HEK293 (cell line): Measurements from ENCODE around the gene TIAM1.

Experiments
- CTCF ChIA-PET: fragments of 350-600 bp; formaldehyde crosslinking; extraction: SDS; loops from one replicate; lab custom pipeline; 2021; ENCODE audit warnings: antibody characterized with exemption; lab: Yijun Ruan, JAX
- POLR2A ChIA-PET: fragments of 300-600 bp; formaldehyde crosslinking; extraction: SDS; loops from one replicate; lab custom pipeline; 2020; ENCODE audit warnings: antibody characterized with exemption, inconsistent platforms; lab: Yijun Ruan, JAX
- H3K27ac ChIP-seq: fragments of 200-500 bp; sonication (Bioruptor generic); 2 replicates; pipeline ENCODE4 v1.5.1; 2014; ENCODE audit warnings: low read depth, low read length, control low read depth, inconsistent platforms; ENCODE audit errors: extremely low read depth
- H3K36me3 ChIP-seq, 2 experiments: fragments of 200-500 bp in 1 of 2; sonication (Bioruptor generic) in 1 of 2; 1 replicate in 1 of 2; 2 replicates in 1 of 2; pipeline ENCODE4 v1.5.1; 2014 to 2017; ENCODE audit warnings: inconsistent platforms in 2 of 2, low read length in 2 of 2; ENCODE audit not compliant: control insufficient read depth in 2 of 2, insufficient read depth in 1 of 2
- H3K4me1 ChIP-seq: fragments of 200-500 bp; sonication (Bioruptor generic); 2 replicates; pipeline ENCODE4 v1.5.1; 2014; ENCODE audit warnings: mild to moderate bottlenecking, low read length, inconsistent platforms; ENCODE audit not compliant: control insufficient read depth, insufficient read depth
- H3K4me3 ChIP-seq: 2 replicates; pipeline ENCODE4 v1.5.1; 2011; ENCODE audit warnings: low read depth, mild to moderate bottlenecking, control low read depth, low read length, moderate library complexity
- H3K9me3 ChIP-seq: fragments of 200-500 bp; sonication (Bioruptor generic); 2 replicates; pipeline ENCODE4 v1.5.1; 2014; ENCODE audit warnings: low read depth, low read length, inconsistent platforms; ENCODE audit not compliant: control insufficient read depth, insufficient read depth
- AEBP2 ChIP-seq: fragments of 450-650 bp; formaldehyde crosslinking; IDR thresholded peaks from 2 replicates; pipeline ENCODE4 v1.5.1; 2016; ENCODE audit warnings: missing biosample characterization, missing genetic modification characterization, borderline replicate concordance
- CTCF ChIP-seq: fragments of 450-650 bp; formaldehyde crosslinking; IDR thresholded peaks from 2 replicates; pipeline ENCODE4 v1.5.1; 2016; ENCODE audit warnings: missing biosample characterization, missing genetic modification characterization
- GLIS1 ChIP-seq: fragments of 450-650 bp; formaldehyde crosslinking; IDR thresholded peaks from 2 replicates; pipeline ENCODE4 v1.5.1; 2016; ENCODE audit warnings: missing biosample characterization, missing genetic modification characterization
- KLF7 ChIP-seq: fragments of 450-650 bp; formaldehyde crosslinking; IDR thresholded peaks from 2 replicates; pipeline ENCODE4 v1.5.1; 2016; ENCODE audit warnings: missing biosample characterization, missing genetic modification characterization, borderline replicate concordance
- KLF8 ChIP-seq: fragments of 450-650 bp; formaldehyde crosslinking; IDR thresholded peaks from 2 replicates; pipeline ENCODE4 v1.5.1; 2016; ENCODE audit warnings: missing biosample characterization, missing genetic modification characterization
- REPIN1 ChIP-seq: fragments of 450-650 bp; formaldehyde crosslinking; IDR thresholded peaks from 2 replicates; pipeline ENCODE4 v1.5.1; 2017; ENCODE audit warnings: missing biosample characterization, missing genetic modification characterization, low read depth
- SP7 ChIP-seq: fragments of 450-650 bp; formaldehyde crosslinking; IDR thresholded peaks from 2 replicates; pipeline ENCODE4 v1.5.1; 2016; ENCODE audit warnings: missing biosample characterization, missing genetic modification characterization
- ZFP3 ChIP-seq: fragments of 450-650 bp; formaldehyde crosslinking; IDR thresholded peaks from 2 replicates; pipeline ENCODE4 v1.5.1; 2016; ENCODE audit warnings: low read depth, missing biosample characterization, missing genetic modification characterization
- ZFP69B ChIP-seq: fragments of 450-650 bp; formaldehyde crosslinking; IDR thresholded peaks from 2 replicates; pipeline ENCODE4 v1.5.1; 2016; ENCODE audit warnings: missing biosample characterization, missing genetic modification characterization
- ZIC2 ChIP-seq: fragments of 450-650 bp; formaldehyde crosslinking; IDR thresholded peaks from 2 replicates; pipeline ENCODE4 v1.5.1; 2016; ENCODE audit warnings: missing biosample characterization, missing genetic modification characterization
- ZNF184 ChIP-seq: fragments of 450-650 bp; IDR thresholded peaks from 2 replicates; pipeline ENCODE4 v1.5.1; 2018; ENCODE audit warnings: missing biosample characterization, mild to moderate bottlenecking, missing genetic modification characterization
- ZNF2 ChIP-seq: fragments of 450-650 bp; formaldehyde crosslinking; IDR thresholded peaks from 2 replicates; pipeline ENCODE4 v1.5.1; 2016; ENCODE audit warnings: missing biosample characterization, missing genetic modification characterization
- ZNF24 ChIP-seq: fragments of 450-650 bp; formaldehyde crosslinking; IDR thresholded peaks from 2 replicates; pipeline ENCODE4 v1.5.1; 2016; ENCODE audit warnings: missing biosample characterization, missing genetic modification characterization
- ZNF426 ChIP-seq: fragments of 450-650 bp; formaldehyde crosslinking; IDR thresholded peaks from 2 replicates; pipeline ENCODE4 v1.5.1; 2017; ENCODE audit warnings: missing biosample characterization, missing genetic modification characterization, mild to moderate bottlenecking, inconsistent platforms, moderate library complexity
- ZNF473 ChIP-seq: fragments of 450-650 bp; formaldehyde crosslinking; IDR thresholded peaks from 2 replicates; pipeline ENCODE4 v1.5.1; 2017; ENCODE audit warnings: missing biosample characterization, missing genetic modification characterization
- ZNF510 ChIP-seq: fragments of 450-650 bp; formaldehyde crosslinking; IDR thresholded peaks from 2 replicates; pipeline ENCODE4 v1.5.1; 2018; ENCODE audit warnings: mild to moderate bottlenecking, missing genetic modification characterization, missing biosample characterization; ENCODE audit not compliant: insufficient replicate concordance
- ZNF548 ChIP-seq: fragments of 450-650 bp; formaldehyde crosslinking; IDR thresholded peaks from 2 replicates; pipeline ENCODE4 v1.5.1; 2016; ENCODE audit warnings: missing biosample characterization, missing genetic modification characterization
- ZNF555 ChIP-seq: fragments of 450-650 bp; formaldehyde crosslinking; conservative IDR thresholded peaks from 2 replicates; pipeline ENCODE4 v1.5.1; 2017; ENCODE audit warnings: missing biosample characterization, mild to moderate bottlenecking, missing genetic modification characterization, inconsistent platforms
- ZNF623 ChIP-seq: fragments of 450-650 bp; formaldehyde crosslinking; IDR thresholded peaks from 2 replicates; pipeline ENCODE4 v1.5.1; 2016; ENCODE audit warnings: missing biosample characterization, missing genetic modification characterization
- ZNF660 ChIP-seq: fragments of 450-650 bp; IDR thresholded peaks from 2 replicates; pipeline ENCODE4 v1.5.1; 2018; ENCODE audit warnings: missing biosample characterization, mild to moderate bottlenecking, missing genetic modification characterization
- ZNF664 ChIP-seq: fragments of 450-650 bp; formaldehyde crosslinking; IDR thresholded peaks from 2 replicates; pipeline ENCODE4 v1.5.1; 2016; ENCODE audit warnings: missing biosample characterization, missing genetic modification characterization
- ZNF670 ChIP-seq: fragments of 450-650 bp; formaldehyde crosslinking; IDR thresholded peaks from 2 replicates; pipeline ENCODE4 v1.5.1; 2016; ENCODE audit warnings: missing biosample characterization, missing genetic modification characterization, low read depth
- ZNF707 ChIP-seq: fragments of 450-650 bp; formaldehyde crosslinking; IDR thresholded peaks from 2 replicates; pipeline ENCODE4 v1.5.1; 2016; ENCODE audit warnings: missing biosample characterization, missing genetic modification characterization
- ZNF785 ChIP-seq: fragments of 450-650 bp; formaldehyde crosslinking; IDR thresholded peaks from 2 replicates; pipeline ENCODE4 v1.5.1; 2016; ENCODE audit warnings: missing biosample characterization, missing genetic modification characterization
- ZNF791 ChIP-seq: fragments of 450-650 bp; formaldehyde crosslinking; IDR thresholded peaks from 2 replicates; pipeline ENCODE4 v1.5.1; 2016; ENCODE audit warnings: missing biosample characterization, missing genetic modification characterization
- ZSCAN23 ChIP-seq: fragments of 450-650 bp; formaldehyde crosslinking; IDR thresholded peaks from 2 replicates; pipeline ENCODE4 v1.5.1; 2016; ENCODE audit warnings: missing biosample characterization, missing genetic modification characterization
- TF ChIP-seq, protein P1 (sequence below): fragments of 450-650 bp; formaldehyde crosslinking; IDR thresholded peaks from 2 replicates; pipeline ENCODE4 v1.5.1; 2016; ENCODE audit warnings: missing biosample characterization, missing genetic modification characterization
- TF ChIP-seq, protein P2 (sequence below): fragments of 450-650 bp; formaldehyde crosslinking; IDR thresholded peaks from 2 replicates; pipeline ENCODE4 v1.5.1; 2016; ENCODE audit warnings: missing biosample characterization, missing genetic modification characterization
- TF ChIP-seq, protein P3 (sequence below): fragments of 450-650 bp; formaldehyde crosslinking; conservative IDR thresholded peaks from 2 replicates; pipeline ENCODE4 v1.5.1; 2016; ENCODE audit warnings: low read depth, missing biosample characterization, missing genetic modification characterization

The TIAM1 gene

GRCh38 chr21:31332525-31332924 is 11.5 kb downstream of the TIAM1 start:
- TF ChIP-seq KLF8 (tag by site-specific recombination): no peak
- TF ChIP-seq, protein P1, sequence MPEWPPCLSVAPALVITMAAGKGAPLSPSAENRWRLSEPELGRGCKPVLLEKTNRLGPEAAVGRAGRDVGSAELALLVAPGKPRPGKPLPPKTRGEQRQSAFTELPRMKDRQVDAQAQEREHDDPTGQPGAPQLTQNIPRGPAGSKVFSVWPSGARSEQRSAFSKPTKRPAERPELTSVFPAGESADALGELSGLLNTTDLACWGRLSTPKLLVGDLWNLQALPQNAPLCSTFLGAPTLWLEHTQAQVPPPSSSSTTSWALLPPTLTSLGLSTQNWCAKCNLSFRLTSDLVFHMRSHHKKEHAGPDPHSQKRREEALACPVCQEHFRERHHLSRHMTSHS (tag by site-specific recombination): no peak
- no peak for TF ChIP-seq ZNF510 (tag by site-specific recombination)
- TF ChIP-seq ZNF184: no peak
- TF ChIP-seq CTCF (tag by site-specific recombination): no peak
- no peak for TF ChIP-seq ZFP69B (tag by site-specific recombination)
- no peak for TF ChIP-seq ZNF707 (tag by site-specific recombination)
- TF ChIP-seq ZNF426 (tag by site-specific recombination): no peak
- TF ChIP-seq ZNF670 (tag by site-specific recombination): no peak
- TF ChIP-seq, protein P2, sequence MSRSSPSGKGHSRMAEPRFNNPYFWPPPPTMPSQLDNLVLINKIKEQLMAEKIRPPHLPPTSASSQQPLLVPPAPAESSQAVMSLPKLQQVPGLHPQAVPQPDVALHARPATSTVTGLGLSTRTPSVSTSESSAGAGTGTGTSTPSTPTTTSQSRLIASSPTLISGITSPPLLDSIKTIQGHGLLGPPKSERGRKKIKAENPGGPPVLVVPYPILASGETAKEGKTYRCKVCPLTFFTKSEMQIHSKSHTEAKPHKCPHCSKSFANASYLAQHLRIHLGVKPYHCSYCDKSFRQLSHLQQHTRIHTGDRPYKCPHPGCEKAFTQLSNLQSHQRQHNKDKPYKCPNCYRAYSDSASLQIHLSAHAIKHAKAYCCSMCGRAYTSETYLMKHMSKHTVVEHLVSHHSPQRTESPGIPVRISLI (tag by site-specific recombination): no peak
- TF ChIP-seq ZNF548: no peak
- TF ChIP-seq ZNF785 (tag by site-specific recombination): no peak
- TF ChIP-seq, protein P3, sequence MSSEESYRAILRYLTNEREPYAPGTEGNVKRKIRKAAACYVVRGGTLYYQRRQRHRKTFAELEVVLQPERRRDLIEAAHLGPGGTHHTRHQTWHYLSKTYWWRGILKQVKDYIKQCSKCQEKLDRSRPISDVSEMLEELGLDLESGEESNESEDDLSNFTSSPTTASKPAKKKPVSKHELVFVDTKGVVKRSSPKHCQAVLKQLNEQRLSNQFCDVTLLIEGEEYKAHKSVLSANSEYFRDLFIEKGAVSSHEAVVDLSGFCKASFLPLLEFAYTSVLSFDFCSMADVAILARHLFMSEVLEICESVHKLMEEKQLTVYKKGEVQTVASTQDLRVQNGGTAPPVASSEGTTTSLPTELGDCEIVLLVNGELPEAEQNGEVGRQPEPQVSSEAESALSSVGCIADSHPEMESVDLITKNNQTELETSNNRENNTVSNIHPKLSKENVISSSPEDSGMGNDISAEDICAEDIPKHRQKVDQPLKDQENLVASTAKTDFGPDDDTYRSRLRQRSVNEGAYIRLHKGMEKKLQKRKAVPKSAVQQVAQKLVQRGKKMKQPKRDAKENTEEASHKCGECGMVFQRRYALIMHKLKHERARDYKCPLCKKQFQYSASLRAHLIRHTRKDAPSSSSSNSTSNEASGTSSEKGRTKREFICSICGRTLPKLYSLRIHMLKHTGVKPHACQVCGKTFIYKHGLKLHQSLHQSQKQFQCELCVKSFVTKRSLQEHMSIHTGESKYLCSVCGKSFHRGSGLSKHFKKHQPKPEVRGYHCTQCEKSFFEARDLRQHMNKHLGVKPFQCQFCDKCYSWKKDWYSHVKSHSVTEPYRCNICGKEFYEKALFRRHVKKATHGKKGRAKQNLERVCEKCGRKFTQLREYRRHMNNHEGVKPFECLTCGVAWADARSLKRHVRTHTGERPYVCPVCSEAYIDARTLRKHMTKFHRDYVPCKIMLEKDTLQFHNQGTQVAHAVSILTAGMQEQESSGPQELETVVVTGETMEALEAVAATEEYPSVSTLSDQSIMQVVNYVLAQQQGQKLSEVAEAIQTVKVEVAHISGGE (tag by site-specific recombination): no peak
- TF ChIP-seq REPIN1 (tag by site-specific recombination): no peak
- TF ChIP-seq ZNF623: no peak
- no peak for TF ChIP-seq ZNF660
- no peak for TF ChIP-seq ZNF555
- TF ChIP-seq ZIC2: no peak
- H3K36me3 ChIP-seq: peaks cover 0 to 16% of the 10 kb centered on the region in 2 experiments; a peak in 1 of 3 replicates
- H3K27ac ChIP-seq: no peak overlapping the region
- no peak overlapping the region for H3K4me3 ChIP-seq
- no peaks in the 10 kb centered on the region for H3K9me3 ChIP-seq
- H3K4me1 ChIP-seq: peaks cover 8% of the 10 kb centered on the region
- POLR2A ChIA-PET: no interaction called here
- CTCF ChIA-PET: interaction anchor here (0.6 to 0.7 kb wide), 5 partner anchors 58 to 142 kb away, joined by 3 to 5 read pairs (median 3); no protein-coding TSS in a partner anchor

DNA sequence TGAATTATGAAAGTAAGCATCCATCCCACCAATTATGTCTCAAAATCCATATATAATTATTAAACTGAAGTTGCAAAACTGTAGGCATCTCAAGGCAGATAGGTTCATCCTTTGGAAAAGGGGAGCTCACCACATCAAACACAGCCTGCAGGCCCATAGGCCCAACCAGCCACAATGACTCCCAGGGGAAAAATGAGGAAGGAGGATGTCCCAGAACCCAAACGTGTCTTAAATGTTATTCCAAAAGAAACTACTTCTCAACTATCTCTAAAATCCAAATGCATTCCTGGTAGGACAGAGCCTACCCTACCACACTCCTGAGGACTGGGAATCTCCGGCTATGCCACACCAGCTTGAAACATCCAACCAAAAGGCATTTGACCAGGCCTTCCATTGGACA is 12.8 kb downstream of the TIAM1 start:
- H3K9me3 ChIP-seq: no peaks in the 10 kb centered on the region
- H3K27ac ChIP-seq: no peak overlapping the region
- no peak for TF ChIP-seq GLIS1 (tag by site-specific recombination)
- no peak for TF ChIP-seq ZNF670 (tag by site-specific recombination)
- TF ChIP-seq ZFP3 (tag by site-specific recombination): no peak
- no peak for TF ChIP-seq ZNF2 (tag by site-specific recombination)
- TF ChIP-seq ZNF791 (tag by site-specific recombination): no peak
- TF ChIP-seq ZNF24 (tag by site-specific recombination): no peak
- no peak for TF ChIP-seq SP7 (tag by site-specific recombination)
- TF ChIP-seq KLF7 (tag by site-specific recombination): no peak
- TF ChIP-seq AEBP2 (tag by site-specific recombination): no peak
- TF ChIP-seq ZSCAN23 (tag by site-specific recombination): no peak
- TF ChIP-seq ZIC2: no peak
- TF ChIP-seq ZNF473 (tag by site-specific recombination): no peak
- TF ChIP-seq ZNF664: no peak
- ChIA-PET POLR2A (no interaction called here), CTCF (interaction anchor here (0.7 kb wide), 1 partner anchor 604 kb away, joined by 3 read pairs; no protein-coding TSS in a partner anchor)
- H3K4me3 ChIP-seq: no peak overlapping the region
- H3K36me3 ChIP-seq: peaks cover 0 to 16% of the 10 kb centered on the region in 2 experiments; a peak in 1 of 3 replicates
- peaks cover 8% of the 10 kb centered on the region for H3K4me1 ChIP-seq
